ENCODE results near the gene SGIP1.

SGIP1 gene

GRCh38 chr1:66563094-66563800, 29.3 kb downstream of the SGIP1 start:
- no peak for TF ChIP-seq CTCF (conservative IDR thresholded peaks at IDR 0.05; ENCODE audit: low read depth)
- H3K27ac ChIP-seq = no peak overlapping the region
- ChIA-PET POLR2A (ENCODE audit: low non-redundant PET) (no interaction called here), CTCF (no interaction called here)
- DNase-seq (ENCODE audit: low spot score) = peak; percentile 58

- TF ChIP-seq CTCF (conservative IDR thresholded peaks at IDR 0.05; ENCODE audit: low read depth) = no peak
- POLR2A ChIA-PET (ENCODE audit: low non-redundant PET) = no interaction called here
- CTCF ChIA-PET = no interaction called here
- peak; percentile 83 for DNase-seq (ENCODE audit: low spot score)
- H3K27ac ChIP-seq = no peak overlapping the region
Measured at GRCh38 chr1:66563941-66564630, 30.1 kb downstream of the SGIP1 start.

GRCh38 chr1:66570196-66570595, 36.2 kb downstream of the SGIP1 start:
- no peak overlapping the region for H3K27ac ChIP-seq
- DNase-seq (ENCODE audit: low spot score) = peak; percentile 50
- TF ChIP-seq CTCF (conservative IDR thresholded peaks at IDR 0.05; ENCODE audit: low read depth) = no peak
- POLR2A ChIA-PET (ENCODE audit: low non-redundant PET) = no interaction called here
- CTCF ChIA-PET = interaction anchor here (0.6 kb wide), 1 partner anchor 302 kb away, joined by 3 read pairs; no protein-coding TSS in a partner anchor

- ChIA-PET CTCF (interaction anchor here (0.7 kb wide), 1 partner anchor 145 kb away, joined by 3 read pairs; no protein-coding TSS in a partner anchor), POLR2A (ENCODE audit: low non-redundant PET) (no interaction called here)
- no peak for TF ChIP-seq CTCF (conservative IDR thresholded peaks at IDR 0.05; ENCODE audit: low read depth)
- DNase-seq (ENCODE audit: low spot score) = peak; percentile 62
- no peak overlapping the region for H3K27ac ChIP-seq
Measured at GRCh38 chr1:66571789-66572188, 37.8 kb downstream of the SGIP1 start.

- CTCF ChIA-PET = no interaction called here
- POLR2A ChIA-PET (ENCODE audit: low non-redundant PET) = no interaction called here
- peak; percentile 55 for DNase-seq (ENCODE audit: low spot score)
Measured at GRCh38 chr1:66575739-66576138, 41.8 kb downstream of the SGIP1 start.

GRCh38 chr1:66576645-66577044, 42.7 kb downstream of the SGIP1 start:
- no peak overlapping the region for H3K27ac ChIP-seq
- DNase-seq (ENCODE audit: low spot score) = no peak
- ChIA-PET CTCF (no interaction called here), POLR2A (ENCODE audit: low non-redundant PET) (no interaction called here)
- no peak for TF ChIP-seq CTCF (conservative IDR thresholded peaks at IDR 0.05; ENCODE audit: low read depth)

More at GRCh38 chr1:66575739-66576138, 41.8 kb downstream of the SGIP1 start:
- H3K27ac ChIP-seq = no peak overlapping the region
- TF ChIP-seq CTCF (conservative IDR thresholded peaks at IDR 0.05; ENCODE audit: low read depth) = no peak

Measured in RWPE1 (cell line).